SIG-M5 treated with dmso at 0.1 percent for 504 hours (cell line): Measurements from ENCODE around the gene PLLP.
"Not testable (repeated sequence)": the region's sequence is repeated elsewhere in the genome, so short reads cannot be mapped to it uniquely, and the experiment has no call there.

Experiments used
- DNase-seq: peaks from one replicate; lab custom pipeline; 2025; ENCODE audit not compliant: unreplicated experiment; lab: John Stamatoyannopoulos, UW

PLLP gene

DNA sequence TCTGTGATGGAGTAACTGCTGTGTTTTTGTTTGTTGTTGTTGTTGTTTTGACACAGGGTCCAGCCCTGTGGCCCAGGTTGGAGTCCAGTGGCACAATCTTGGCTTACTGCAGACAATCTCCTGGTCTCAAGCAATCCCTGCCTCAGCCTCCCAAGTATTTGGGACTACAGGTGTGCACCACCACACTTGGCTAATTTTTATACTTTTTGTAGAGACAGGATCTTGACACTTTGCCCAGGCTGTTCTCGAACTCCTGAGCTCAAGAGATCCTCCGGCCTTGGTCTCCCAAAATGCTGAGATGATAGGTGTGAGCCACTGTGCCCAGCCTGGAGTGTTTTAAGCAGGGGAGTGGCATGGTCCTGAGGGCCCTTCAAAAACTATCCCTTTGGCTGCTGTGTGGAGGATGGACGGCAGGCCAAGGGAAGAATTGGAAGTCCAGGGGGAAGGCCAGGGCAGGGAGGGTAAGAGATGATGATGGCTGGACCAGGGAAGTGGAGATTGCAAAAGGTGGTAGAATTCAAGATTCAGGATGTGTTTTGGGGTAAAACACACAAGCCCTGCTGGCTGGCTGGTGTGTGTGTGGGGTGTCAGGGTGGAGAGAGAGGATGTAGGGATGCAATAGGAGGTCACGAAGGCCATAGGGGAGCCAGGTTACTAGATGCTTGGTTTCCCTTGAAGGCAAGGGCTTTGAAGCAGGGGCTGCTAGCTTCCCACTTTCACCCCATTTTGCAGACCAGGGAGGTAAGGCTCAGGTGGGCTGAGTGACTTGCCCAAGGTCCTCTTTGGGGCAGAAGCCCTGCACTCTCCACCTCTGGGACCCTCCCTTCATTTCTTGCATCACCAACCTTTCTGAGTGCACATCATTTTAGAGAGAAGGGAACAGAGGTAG is 18.8 kb upstream of the PLLP start:
- DNase-seq = no peak

DNA sequence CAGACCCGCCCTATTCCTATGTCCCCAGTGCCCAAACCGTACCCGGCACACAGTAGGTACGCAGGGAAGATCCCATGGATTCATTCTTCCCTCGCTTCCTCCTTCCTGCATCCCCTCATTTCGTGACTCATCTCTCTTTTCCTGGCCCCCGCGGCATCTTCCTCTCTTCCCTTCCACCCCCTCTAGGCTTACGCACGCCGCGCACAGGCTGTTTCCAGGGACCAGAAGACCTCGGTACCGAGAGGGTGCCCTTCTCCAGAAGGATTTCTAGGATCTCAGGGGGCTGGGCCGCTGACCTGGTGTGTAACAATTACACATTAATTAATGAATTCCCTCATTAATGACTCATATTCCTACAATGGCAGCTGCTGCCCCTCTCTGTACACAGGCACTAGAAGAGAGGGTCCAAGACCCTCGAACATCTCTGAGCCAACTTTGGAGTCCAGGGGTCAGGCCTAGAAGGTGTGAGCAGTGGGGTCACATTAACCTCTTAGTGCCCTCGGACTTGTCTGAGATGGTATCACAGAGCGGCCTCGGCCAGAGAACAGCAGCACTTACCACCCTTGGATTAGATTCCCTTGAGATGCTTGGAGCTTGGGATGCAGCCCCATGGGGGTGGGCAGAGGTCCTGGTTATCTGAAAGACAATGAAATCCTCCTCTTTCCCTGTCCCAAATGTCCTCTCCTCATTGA is 16.8 kb upstream of the PLLP start:
- no peak for DNase-seq

DNA sequence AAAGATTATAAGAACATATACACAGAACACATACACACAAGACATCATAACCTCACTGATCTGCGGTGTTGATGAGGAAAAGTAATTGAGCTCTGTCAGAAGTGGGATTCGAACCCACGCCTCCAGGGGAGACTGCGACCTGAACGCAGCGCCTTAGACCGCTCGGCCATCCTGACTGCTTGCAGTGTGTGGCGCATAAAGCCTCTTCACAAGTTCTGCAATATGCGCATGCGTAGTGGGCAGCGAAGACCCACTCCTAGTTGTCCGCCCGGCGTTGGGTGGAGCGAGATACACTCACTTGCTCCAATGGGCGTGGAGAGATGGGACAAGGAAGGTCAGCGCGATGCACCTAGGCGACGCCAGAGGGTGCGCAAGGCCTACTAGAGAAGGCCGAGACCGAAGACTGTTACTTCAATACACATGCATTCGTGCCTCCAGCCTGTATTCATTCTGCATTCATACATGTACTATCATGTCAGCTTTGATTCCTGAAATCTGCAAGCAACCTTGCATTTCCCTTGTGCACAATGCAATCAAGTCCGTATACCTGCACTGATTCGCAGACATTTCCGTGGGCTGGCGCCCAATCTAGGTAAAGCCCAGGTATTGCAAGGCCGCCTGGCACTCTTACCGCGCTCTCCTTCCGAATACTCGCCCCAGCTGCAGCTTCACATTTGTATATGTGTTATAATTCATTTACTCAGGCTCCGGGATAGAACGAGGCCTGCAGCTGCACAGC is 16.1 kb upstream of the PLLP start:
- peak; percentile 96 for DNase-seq

DNA sequence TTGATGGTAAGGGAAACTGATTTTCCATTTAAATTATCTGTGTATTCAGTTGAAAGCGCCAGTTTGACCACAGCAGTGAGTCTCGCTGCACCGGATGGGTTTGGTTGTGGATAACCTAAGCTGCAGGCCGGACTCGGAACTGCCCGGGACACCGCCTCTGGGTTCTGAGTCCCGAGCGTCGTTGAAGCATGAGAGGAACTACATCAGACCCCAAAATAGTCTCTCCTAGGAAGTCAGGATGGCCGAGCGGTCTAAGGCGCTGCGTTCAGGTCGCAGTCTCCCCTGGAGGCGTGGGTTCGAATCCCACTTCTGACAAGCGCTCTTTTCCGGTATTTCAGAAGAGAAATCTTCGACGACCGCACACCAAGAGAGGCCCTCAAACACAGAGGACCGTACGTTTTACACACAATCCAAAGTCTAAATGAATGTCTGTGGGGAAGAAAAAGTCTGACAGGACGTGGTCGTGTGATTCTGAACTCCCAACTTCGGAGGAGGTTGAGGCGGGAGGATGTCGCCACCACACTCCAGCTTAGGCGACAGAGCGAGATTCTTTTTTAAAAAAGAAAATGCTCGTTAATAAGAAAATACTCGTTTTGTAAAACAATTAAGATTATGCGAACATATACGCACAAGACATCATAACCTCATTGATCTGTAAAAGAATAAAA is 15.4 kb upstream of the PLLP start:
- peak; percentile 83 for DNase-seq

DNA sequence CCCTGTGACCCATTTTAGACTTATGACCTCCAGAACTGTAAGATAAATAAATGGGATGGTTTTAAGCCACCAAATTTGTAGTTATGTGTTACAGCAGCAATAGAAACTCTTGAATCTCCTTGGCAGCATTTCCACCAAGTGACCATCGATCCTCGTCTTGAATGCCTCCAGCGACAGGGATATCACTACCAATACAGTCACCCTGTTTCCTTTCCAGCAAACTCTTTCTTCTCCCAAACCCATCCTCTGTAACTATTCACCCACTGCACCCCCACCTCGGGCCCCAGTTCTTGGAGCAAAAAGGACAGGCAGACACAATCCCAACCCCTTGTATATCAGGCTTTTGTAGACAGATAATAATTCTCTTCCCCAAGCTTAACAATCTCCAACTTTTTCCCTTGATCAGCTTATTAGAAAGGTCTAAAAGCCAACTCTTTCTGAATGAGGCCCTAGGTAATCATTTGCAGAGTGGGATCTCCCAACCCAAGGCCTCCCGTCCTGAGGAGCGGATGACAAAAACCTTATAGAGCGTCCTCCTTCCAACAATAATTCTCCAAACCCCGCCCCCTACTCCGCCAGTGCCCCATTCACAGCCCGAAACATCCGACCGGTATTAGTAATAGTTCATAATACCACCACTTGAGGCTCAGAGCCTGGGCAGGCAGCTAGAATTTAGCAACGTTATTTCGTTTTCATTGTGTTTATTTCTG is 14.7 kb upstream of the PLLP start:
- peak; percentile 55 for DNase-seq

DNA sequence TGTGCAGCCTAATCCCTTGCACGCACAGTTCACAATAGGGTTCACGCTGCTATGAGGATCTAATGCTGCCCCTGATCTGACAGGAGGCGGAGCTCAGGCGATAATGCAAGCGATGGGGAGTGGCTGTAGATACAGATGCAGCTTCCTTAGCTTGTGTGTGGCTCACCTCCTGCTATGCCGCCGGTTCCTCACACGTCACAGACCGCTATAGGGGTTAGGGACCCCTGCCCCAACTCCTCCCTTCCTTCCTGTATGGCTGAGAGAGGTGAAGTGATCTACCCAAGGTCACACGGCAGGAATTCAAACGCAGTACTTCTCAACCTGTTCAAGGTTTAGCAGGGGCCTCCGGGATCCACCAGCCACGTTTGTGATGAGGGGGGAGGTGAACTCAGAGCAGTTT is 13.4 kb upstream of the PLLP start:
- peak; percentile 57 for DNase-seq

DNA sequence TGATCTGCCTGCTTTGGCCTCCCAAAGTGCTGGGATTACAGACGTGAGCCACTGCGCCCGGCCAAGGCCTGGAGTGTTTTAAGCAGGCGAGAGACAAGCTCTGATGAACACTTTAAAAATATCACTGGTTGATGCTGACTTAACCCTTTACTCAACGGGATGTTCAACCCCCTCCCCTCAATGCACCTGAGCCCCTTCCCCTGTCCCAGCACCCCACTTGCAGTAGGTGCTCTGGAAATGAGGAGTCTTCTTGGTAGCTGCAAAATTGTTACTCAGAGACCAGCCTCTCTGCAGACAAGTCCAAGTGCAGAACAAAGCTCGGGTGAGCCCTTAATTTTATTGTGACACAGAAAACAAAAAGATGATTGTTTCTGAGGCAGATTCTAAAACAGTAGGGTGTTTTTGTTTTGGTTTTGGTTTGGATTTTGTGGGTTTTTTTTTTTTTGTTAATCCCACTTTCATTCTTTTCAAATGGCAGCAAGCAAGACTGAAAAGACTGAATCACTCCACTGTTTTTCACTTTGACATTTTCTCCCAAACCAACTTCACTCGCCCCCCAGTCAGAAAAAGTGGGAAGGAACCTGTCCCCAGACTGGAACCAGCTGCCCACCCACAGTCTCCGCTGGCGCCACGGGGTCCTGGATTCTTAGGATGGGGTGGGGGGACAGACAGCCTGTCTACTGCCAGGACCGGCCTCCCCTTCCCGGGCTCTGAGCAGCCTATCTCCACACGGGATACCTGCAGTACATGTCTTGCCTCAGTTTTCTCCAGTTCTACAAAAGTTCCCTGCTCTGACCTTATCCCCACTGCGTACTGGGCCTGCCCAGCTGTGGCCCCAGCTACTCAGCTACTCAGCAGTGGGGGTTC is 5.2 kb upstream of the PLLP start:
- no peak for DNase-seq

DNA sequence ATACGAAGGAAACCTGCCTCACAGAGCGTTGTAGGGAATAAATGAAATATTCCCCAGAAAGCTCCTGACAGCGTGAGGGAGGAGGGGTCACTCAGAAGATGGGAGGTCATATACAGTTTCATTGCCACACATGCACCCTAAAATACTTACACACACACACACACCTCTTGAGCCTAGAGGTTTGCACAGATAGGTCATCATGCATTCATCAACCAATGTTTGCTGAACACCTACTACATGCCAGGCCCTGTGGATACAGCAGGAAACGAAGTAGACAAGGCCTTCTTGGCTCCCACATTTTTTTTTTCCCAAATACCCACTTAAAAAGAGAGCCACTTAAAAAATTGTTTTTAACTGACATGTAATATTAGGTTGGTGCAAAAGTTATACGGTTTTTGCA is 907 bp upstream of the PLLP start:
- DNase-seq = no peak

DNA sequence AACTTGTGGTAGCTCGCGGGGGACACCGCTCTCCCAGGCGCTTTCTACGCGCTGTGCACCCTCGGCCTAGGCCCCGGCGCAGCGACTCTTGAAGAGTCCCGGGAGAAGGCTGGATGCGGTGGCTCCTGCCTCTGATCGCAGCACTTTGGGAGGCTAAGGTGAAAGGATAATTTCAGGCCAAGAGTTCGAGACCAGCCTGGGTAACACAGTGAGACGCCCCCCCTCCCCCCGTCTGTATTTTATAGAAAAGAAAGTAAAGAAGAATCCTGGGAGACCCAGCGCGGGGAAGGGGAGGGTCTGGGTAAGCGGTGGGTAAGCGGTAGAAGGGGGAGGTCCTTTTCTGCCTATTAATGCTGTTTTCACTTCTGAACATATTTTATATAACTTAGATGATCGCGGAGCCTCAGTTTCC is 486 bp upstream of the PLLP start:
- no peak for DNase-seq

DNA sequence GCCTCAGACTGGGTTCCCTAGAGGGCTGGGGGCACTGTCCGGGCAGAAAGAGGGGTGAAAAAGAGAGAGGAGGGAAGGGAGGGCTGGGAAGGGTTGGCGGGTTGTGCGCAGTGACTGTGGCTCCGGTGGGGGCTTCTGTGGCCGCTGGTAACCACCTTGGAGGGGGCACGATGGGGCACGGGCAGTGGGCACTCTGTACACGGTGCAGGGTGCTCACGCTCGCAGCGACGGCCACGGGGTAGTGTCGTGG is 588 bp downstream of the PLLP start:
- DNase-seq = no peak

DNA sequence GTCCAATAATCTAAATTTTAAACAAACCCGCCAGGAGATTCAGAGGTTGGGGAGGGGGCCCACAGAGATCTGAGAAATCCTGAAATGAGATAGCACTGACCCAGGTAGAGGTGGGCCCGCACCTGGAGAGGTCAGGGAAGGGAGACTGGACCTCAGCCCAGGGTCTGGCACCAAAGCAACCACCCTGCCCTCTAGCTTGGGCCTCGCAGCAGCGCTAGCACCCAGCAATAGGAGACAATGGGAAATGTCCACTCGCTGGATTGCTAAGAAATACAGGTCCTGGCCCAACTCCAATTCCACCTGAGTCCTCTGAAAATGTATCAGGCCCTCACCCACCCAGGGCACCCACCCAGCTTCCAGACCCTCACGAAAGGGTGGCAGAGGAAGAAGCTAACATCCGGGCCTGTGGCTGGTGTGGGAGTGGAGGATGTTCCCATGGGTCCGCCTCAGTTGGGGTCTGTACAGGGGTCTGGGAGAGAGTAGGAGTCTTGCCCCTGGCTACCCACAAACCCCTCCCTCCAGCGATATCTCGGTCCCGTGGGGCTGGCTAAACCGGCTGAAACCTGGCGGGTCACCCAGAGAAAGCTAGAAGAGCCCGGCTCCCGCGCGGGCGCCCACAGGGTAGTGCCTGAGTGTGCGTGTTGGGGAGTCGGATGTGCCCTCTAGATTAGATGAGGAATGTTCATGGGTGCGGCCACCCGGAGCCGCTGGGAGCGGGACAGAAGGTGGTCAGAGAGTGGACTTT is 1.1 kb downstream of the PLLP start:
- no peak for DNase-seq

DNA sequence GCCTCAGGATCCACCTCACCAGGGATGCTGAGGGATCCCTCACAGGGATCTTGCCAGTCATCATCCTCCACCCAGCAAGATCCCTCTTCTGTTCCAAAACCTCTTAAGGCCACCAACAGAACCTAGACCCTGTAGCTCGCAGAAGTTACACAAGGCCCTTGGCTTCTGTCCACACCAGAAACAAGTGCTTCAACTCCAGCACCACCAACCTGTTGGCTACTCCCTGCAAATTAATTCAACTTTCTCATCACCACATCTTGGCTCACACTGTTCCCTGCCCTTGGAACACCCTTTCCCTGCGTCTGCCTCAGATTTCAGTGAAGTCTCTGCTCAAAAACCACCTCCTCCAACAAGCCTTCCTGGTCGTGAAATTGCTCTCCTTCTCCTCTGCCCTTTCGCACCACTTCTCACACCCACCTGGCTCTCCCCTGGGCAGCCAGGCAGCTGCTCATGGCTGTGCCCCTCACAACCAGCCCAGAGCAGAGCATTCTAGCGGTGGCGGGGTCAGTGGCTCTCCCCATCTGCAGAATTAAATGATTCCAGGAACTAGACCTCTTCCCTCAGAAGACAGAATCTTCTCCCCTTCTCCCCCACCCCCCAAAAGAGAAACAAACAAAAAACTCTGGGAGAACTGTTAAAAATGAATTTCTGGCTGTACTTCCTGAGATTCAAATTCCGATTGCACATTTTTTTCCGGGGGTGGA is 1.8 kb downstream of the PLLP start:
- DNase-seq = no peak

DNA sequence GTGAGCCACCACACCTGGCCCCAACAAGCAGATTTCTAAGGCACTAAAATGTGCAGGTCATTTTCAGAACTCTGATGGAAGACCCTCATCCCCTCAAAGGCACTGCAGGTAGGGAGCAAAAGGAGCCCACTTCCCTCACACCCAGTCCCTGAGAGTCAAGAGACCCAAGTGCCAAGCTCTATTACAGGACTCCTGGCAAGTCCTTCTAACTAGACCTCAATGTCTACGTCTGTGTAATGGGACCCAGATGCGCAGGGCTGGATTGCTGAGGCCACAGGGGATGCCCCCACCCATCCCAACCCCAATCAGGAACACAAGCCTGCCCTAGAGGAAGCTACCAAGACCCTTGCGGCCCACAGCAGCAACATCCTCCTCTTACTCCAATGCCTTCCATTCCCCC is 2.7 kb downstream of the PLLP start:
- no peak for DNase-seq

DNA sequence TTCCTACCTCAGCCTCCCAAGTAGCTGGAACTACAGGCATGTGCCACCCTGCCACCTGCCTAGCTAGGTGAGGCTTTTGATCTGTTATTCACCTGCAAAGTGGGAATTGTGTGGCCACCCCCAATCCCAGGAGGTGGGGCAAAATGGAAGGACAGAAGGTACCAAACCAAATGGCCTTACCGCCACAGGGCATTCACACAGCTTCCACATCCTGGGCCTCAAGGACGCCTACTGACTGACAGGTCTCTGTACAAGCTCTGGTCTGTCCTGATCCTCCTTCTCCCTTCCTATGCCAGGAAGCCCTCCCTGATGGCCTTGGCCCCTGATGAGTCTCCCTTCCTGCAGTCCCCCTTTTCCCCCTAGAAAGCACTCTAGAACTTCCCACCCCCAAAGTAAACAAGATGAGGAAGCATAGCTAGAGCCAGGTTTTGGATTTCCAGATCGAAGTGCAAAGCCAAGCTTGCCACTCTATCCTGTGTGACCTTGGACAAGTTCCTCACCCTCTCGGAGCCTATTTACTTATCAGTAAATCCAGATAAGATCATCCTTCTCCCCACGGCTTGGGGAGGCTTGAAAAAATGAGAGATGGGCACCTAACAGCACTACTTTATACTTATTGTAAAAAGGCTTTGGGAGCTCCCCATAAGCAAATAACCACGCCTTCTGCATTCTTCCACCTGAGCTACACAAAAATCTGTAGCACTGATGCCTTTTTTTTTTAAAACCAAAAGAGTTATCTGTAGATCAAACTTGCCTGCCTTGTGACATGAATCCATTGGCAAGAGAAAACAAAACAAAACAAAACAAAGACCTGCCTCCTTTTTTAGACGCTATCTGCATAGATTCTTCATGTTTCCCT is 4.5 kb downstream of the PLLP start:
- DNase-seq = no peak

DNA sequence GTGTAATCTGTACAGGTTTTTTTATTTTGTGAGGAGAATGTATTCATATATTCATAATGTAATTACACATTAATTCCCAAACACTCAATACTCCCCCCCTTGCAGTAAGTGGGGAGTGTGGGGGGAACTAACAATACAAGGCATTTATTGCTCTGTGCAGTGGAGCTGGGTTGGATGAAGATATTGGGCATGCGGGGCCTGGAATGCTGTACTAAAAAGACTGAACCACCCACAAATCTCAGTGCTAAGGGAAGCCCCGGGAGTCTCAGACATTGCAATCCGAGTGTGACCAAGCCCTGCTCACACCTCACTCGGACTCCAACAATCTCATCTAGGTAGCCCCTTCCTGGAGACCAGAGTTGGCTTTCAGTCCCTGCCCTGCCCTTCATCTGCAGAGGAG is 6.0 kb downstream of the PLLP start:
- DNase-seq = no peak

DNA sequence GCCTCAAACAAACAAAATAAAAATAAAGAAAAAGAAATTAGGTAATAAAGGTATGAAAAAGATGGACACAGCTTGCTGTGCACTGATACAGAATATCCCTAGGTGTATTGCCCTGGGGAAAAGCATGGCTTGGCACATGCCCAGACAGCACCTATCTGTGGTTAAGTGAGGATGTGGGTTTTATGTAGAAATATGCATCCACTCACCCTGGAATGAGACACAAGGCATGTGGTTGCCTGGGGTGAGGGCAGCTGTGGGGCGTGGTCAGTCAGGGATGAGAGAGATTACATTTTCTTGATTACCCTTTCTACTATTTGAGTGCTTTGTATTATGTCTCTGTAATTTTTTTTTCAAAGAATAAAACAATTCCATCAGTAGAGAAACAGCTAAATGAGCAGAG is 6.9 kb downstream of the PLLP start:
- DNase-seq = peak; percentile 14

DNA sequence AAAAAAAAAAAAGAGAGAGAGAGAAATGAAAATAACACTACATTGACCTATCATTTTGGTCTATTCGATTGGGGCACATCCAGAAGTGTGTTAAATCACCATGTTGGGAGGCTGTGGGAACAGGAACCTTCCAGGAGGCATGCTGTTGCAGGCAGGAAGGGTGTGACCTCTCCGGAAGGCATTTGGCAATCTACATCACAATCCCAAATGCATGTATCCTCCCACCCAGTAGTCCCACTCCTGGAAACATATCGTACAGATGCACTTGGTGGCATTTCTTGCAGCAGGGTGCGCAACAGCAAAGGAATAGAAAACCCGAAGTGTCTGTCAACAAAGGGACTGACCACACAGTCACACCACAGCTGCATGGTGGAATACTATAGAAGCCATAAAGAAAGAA is 7.9 kb downstream of the PLLP start:
- peak; percentile 14 for DNase-seq

DNA sequence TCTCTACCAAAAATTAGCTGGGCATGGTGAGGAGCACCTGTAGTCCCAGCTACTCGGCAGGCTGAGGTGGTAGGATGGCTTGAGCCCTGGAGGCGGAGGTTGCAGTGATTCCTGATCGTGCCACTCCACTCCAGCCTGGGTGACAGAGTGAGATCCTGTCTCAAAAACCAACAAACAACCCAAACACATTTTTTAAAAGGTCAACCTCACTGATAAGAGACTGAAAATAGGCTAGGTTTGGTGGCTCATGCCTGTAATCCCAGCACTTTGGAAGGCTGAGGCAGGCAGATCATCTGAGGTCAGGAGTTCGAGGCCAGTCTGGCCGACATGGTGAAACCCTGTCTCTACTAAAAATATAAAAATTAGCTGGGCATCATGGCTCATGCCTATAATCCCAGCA is 8.5 kb downstream of the PLLP start:
- not testable (repeated sequence) for DNase-seq
